ENCODE measurements around the gene TNIK.
A peak's percentile ranks its signal among the peaks of the same experiment; 100 is the strongest.

The TNIK gene

GRCh38 chr3:171340434-171340833, 119.8 kb downstream of the TNIK start:
- DNase-seq (ENCODE audit: low read depth), result no peak

DNA sequence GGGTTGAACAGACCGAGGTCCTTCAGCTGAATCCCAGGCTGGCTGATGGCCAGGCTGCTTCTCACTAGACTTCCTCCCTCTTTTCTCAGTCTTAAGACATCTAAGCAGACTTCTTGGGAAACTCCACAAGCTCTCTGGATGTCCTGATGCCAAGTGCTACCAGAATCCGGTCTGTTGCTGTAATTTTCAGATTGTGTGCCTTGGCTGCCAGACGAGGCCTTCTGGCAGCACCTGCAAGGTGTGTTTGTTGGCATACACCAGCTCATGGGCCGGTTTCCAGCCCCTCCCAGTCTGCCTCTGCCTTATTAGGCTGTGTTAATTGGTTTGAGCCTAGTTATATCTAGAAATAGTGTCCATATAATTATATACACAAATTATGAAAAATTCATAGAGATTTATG, 120.6 kb downstream of the TNIK start:
- no peak for DNase-seq (ENCODE audit: low read depth)

DNA sequence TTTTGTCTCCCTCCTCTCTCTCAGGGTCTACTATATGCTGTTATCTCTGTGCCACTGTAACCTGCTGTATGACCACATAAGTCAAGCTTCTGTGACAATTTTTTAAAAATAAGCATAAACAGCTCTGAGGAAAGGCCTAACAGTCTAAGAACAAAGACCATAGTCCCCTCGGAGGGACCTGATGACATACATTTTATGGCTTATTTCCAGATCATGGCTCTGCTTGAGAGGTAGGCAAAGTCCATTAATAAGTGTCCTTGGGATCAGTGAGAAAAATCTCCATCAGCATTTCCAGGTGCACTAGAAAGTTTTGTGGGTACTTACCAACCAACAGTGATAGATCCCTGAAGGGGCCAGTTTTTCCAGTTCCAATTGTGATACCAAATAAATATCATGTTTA, 123.8 kb downstream of the TNIK start:
- no peak for DNase-seq (ENCODE audit: low read depth)

GRCh38 chr3:171335559-171335958, 124.6 kb downstream of the TNIK start:
- DNase-seq (ENCODE audit: low read depth), result no peak

GRCh38 chr3:171334465-171334811, 125.8 kb downstream of the TNIK start:
- no peak for DNase-seq (ENCODE audit: low read depth)

DNA sequence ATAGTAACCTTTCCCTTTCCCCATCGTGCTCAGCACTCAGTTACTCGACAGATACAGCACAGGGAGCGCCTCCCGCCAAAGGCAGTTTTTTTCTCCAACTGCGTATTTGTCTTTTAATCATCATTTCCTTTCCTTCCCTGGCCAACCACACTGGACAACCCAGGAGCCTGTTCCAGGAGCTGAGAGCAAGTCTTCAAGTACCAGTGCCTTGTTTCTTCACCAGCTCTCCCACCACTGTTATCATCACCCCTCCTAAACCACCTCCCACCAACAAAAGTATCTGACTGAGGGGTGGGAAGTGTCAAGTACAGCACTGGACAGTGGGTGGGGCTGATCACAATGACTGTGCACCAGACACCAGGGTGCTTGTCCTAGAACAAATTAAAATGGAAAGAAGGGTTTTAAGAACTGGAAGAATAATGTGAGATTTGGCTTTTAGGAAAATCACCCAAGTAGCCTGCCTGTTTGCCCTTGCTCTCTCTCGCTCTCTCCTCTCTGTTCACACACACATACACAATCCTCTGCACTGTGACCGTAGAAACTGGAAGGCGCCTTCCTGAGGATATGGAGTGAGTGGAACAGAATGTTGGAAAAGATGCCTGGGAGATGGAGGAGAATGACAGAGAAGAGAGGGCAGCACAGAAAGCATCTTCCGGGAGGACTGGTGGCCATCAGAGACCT, 126.3 kb downstream of the TNIK start:
- no peak for DNase-seq (ENCODE audit: low read depth)

DNA sequence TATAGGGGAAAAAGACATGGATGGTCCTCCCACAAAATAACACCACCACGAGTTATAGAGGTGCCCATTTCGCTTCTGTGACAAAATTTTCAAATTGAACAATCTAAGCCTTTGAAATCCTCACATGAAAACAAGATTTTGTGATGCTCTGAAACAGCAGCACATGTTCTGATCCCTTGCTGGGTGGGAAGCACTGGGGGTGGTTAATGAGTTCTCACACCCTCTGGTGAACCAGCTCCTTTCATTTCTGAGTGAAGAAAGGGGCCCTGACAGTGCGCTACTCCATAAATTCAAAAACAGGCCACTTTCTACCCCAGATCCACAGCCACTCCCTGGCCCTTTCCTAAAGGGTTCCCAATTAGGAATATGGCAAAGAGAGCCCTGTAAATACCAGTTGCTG, 129.3 kb downstream of the TNIK start:
- DNase-seq (ENCODE audit: low read depth), result no peak

- no peak for DNase-seq (ENCODE audit: low read depth)
These were observed 130.5 kb downstream of the TNIK start for GRCh38 chr3:171329746-171330145.

GRCh38 chr3:171328419-171329082, 131.7 kb downstream of the TNIK start:
- DNase-seq (ENCODE audit: low read depth), result peak; percentile 15

- no peak for DNase-seq (ENCODE audit: low read depth)
These were observed 132.6 kb downstream of the TNIK start for GRCh38 chr3:171327441-171328174.

DNA sequence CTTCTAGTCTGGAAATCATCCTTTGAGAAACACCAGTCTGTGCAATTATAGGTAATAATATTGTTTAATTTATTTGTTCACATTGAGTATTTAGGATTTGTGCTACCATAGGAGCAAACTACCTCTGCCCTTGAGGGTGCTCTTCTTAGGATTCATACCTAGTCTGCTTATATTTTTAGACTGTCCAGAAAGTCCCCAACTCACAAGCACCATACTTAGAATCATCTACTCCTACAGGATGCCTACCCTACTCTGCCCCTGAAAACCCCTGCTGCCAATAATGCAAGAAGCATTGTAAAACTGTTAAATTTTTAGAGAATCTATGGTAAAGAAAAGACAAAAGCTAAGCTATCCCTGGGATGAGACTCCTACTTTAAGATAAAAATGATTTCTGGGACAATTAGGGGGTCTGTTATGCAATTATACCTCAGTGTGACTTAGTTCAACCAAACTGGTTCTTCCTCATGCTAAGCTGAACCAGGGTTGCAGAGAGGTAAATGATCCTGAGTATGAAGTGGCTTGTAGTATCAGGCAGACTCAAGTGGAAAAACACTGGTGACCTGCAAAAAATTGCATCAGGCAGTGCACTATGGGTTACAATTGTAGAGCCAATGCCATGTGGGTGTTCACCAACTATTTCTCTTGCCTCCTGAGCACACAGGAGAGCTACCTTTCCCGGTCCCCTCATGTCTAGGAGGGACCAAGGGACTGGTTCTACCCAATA, 133.3 kb downstream of the TNIK start:
- no peak for DNase-seq (ENCODE audit: low read depth)

GRCh38 chr3:171323938-171324536, 136.2 kb downstream of the TNIK start:
- DNase-seq (ENCODE audit: low read depth), result no peak

GRCh38 chr3:171321559-171322360, 138.4 kb downstream of the TNIK start:
- no peak for DNase-seq (ENCODE audit: low read depth)

- DNase-seq (ENCODE audit: low read depth), result no peak
These were observed 139.3 kb downstream of the TNIK start for GRCh38 chr3:171320750-171321558.

DNA sequence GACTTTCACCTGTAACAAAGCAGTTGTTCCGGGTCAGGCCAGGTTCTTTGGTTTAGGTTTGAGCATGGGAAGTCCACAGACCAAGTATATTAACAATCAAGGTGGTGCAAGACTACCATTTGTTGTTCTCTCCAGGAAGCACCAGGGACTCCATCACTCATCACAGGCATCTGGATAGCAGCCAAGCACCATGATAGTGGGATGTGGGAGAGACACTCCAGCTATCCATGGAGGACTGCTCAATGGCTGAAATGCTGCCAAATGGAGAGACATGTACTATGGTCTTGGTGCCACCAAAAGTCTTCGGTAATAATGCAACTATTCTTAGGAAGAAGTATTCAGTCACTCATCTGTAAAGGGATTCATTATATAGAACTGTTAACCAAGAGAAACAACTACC, 143.0 kb downstream of the TNIK start:
- no peak for DNase-seq (ENCODE audit: low read depth)

GRCh38 chr3:171315919-171316318, 144.3 kb downstream of the TNIK start:
- no peak for DNase-seq (ENCODE audit: low read depth)

GRCh38 chr3:171315101-171315500, 145.1 kb downstream of the TNIK start:
- no peak for DNase-seq (ENCODE audit: low read depth)

- DNase-seq (ENCODE audit: low read depth), result no peak
These were observed 145.9 kb downstream of the TNIK start for GRCh38 chr3:171314341-171314740.

- DNase-seq (ENCODE audit: low read depth), result no peak
These were observed 146.5 kb downstream of the TNIK start for GRCh38 chr3:171313702-171314101.

- DNase-seq (ENCODE audit: low read depth), result no peak
These were observed 147.5 kb downstream of the TNIK start for GRCh38 chr3:171312741-171313140.

DNA sequence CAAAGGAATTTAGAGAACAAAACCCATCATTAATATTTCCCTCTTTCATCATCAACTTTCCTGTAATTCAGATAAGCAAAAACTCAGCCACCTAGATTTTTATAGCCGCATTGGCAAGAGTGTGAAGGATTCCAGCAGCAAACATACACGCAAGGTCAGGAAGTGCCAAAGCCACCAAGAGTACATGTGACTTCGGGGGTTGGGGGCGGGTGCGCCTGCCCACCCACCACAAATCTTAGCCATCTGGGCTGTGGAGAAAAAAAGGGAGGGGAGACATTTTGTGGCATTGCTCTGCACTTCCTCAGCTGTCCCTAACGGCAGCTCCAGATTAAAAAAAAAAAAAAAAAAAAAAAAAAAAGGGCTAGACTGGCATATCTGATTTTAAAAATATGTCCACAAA, 148.4 kb downstream of the TNIK start:
- DNase-seq (ENCODE audit: low read depth), result peak; percentile 60
